Hypothalamus (tissue), 51 donors: ENCODE data around the gene LGALS4.
"Not testable (repeated sequence)": the region's sequence is repeated elsewhere in the genome, so short reads cannot be mapped to it uniquely, and the experiment has no call there.

ENCODE experiments used
- DNase-seq, 51 donors: peaks; one replicate each; lab custom pipeline; 2025; lab: John Stamatoyannopoulos, UW

LGALS4 gene

GRCh38 chr19:38843175-38843758, 30.5 kb upstream of the LGALS4 start:
- no peak for DNase-seq

- no peak for DNase-seq
These were observed 29.9 kb upstream of the LGALS4 start for GRCh38 chr19:38842439-38843174.

GRCh38 chr19:38841787-38842438, 29.2 kb upstream of the LGALS4 start:
- no peak for DNase-seq

- no peak for DNase-seq
These were observed 28.5 kb upstream of the LGALS4 start for GRCh38 chr19:38841180-38841766.

GRCh38 chr19:38840583-38840968, 27.8 kb upstream of the LGALS4 start:
- DNase-seq, result no peak

GRCh38 chr19:38839816-38840582, 27.3 kb upstream of the LGALS4 start:
- DNase-seq, result no peak

- no peak for DNase-seq
These were observed 26.4 kb upstream of the LGALS4 start for GRCh38 chr19:38838986-38839761.

GRCh38 chr19:38838208-38838985, 25.7 kb upstream of the LGALS4 start:
- DNase-seq, result no peak

GRCh38 chr19:38837656-38838121, 24.9 kb upstream of the LGALS4 start:
- DNase-seq, result no peak

GRCh38 chr19:38836983-38837626, 24.4 kb upstream of the LGALS4 start:
- DNase-seq, result no peak

GRCh38 chr19:38836159-38836982, 23.6 kb upstream of the LGALS4 start:
- no peak for DNase-seq

- no peak for DNase-seq
These were observed 21.8 kb upstream of the LGALS4 start for GRCh38 chr19:38834590-38834989.

- no peak for DNase-seq
These were observed 21.4 kb upstream of the LGALS4 start for GRCh38 chr19:38834104-38834490.

GRCh38 chr19:38833092-38833425, 20.3 kb upstream of the LGALS4 start:
- DNase-seq, result no peak

- peak in 30 of 51 donors; percentile 9 to 60 (median 42) for DNase-seq
These were observed 18.4 kb upstream of the LGALS4 start for GRCh38 chr19:38831142-38831605.

- DNase-seq, result no peak
These were observed 17.4 kb upstream of the LGALS4 start for GRCh38 chr19:38830039-38830733.

- DNase-seq, result not testable (repeated sequence)
These were observed 16.5 kb upstream of the LGALS4 start for GRCh38 chr19:38829203-38829602.
